ENCODE measurements around the gene SCMH1. TPM values are rescaled to one million over a fixed set of nuclear protein-coding genes. Genes with fewer than 3 reads are reported as not detected.

The SCMH1 gene
- total RNA-seq, 1 experiment from 2014 or later = 42.7 TPM

- POLR2A ChIA-PET = interaction anchor here (0.7 kb wide), 1 partner anchor 122 kb away, joined by 3 read pairs; no protein-coding TSS in a partner anchor
- H3K36me3 ChIP-seq (ENCODE audit: control insufficient read depth, insufficient read depth, low read length) = no peaks in the 10 kb centered on the region; the same call in 1 of the 2 replicates
- DNase-seq (ENCODE audit: low read depth, low spot score) = no peak
- CTCF ChIA-PET = no interaction called here
- TF ChIP-seq SIN3A (IDR thresholded peaks at IDR 0.05; ENCODE audit: borderline replicate concordance, insufficient read depth, low read depth, low read length) (no peak), CTCF (IDR thresholded peaks at IDR 0.05) (no peak), REST (IDR thresholded peaks at IDR 0.05; ENCODE audit: insufficient read depth in 1 of 2, low read depth in 2 of 2, low read length in 1 of 2) (no peak), TCF7L2 (IDR thresholded peaks at IDR 0.05; ENCODE audit: low read depth, low read length) (no peak), POLR2AphosphoS5 (IDR thresholded peaks at IDR 0.05; ENCODE audit: low read depth, low read length) (no peak)
- H3K9me3 ChIP-seq (ENCODE audit: control insufficient read depth, insufficient read depth, low read depth, low read length) = no peaks in the 10 kb centered on the region
- peaks cover 5% of the 10 kb centered on the region; the same call in 1 of the 2 replicates for H3K4me1 ChIP-seq (ENCODE audit: control insufficient read depth, insufficient read depth, low read length)
- intact Hi-C loops (cut with micrococcal nuclease; ENCODE audit: unreplicated experiment) (no loop called here), in situ Hi-C loops (cut with HindIII; ENCODE audit: low pct_unique_long_range_greater_than_20kb, low sequenced_read_pairs) (no loop called here)
- ATAC-seq = peak; percentile 70; the same call in 1 of the 2 replicates
- no peaks in the 10 kb centered on the region for H3K27me3 ChIP-seq (ENCODE audit: control insufficient read depth, insufficient read depth, low read length)
- no peak overlapping the region for H3K27ac ChIP-seq (ENCODE audit: low read length)
- no peak overlapping the region for H3K4me3 ChIP-seq (ENCODE audit: low read depth in 2 of 2, low read length in 2 of 2)
- no TSS peak for BruUV-seq (replicated peaks)
These were observed 140.0 kb downstream of the SCMH1 start for GRCh38 chr1:41101950-41102607.

GRCh38 chr1:41101076-41101475 is 141.0 kb downstream of the SCMH1 start:
- no TSS peak for BruUV-seq (replicated peaks)
- ATAC-seq = no peak
- H3K27me3 ChIP-seq (ENCODE audit: control insufficient read depth, insufficient read depth, low read length) = no peaks in the 10 kb centered on the region
- intact Hi-C loops (cut with micrococcal nuclease; ENCODE audit: unreplicated experiment) = no loop called here
- ChIA-PET POLR2A (interaction anchor here (0.7 kb wide), 1 partner anchor 124 kb away, joined by 4 read pairs; no protein-coding TSS in a partner anchor), CTCF (no interaction called here)
- H3K4me1 ChIP-seq (ENCODE audit: control insufficient read depth, insufficient read depth, low read length) = peaks cover 5% of the 10 kb centered on the region; the same call in 1 of the 2 replicates
- H3K9me3 ChIP-seq (ENCODE audit: control insufficient read depth, insufficient read depth, low read depth, low read length) = no peaks in the 10 kb centered on the region
- no peak overlapping the region for H3K4me3 ChIP-seq (ENCODE audit: low read depth in 2 of 2, low read length in 2 of 2)
- no peak for DNase-seq (ENCODE audit: low read depth, low spot score)
- no peak for TF ChIP-seq CTCF (IDR thresholded peaks at IDR 0.05)
- TF ChIP-seq POLR2AphosphoS5 (IDR thresholded peaks at IDR 0.05; ENCODE audit: low read depth, low read length) = no peak
- TF ChIP-seq SIN3A (IDR thresholded peaks at IDR 0.05; ENCODE audit: borderline replicate concordance, insufficient read depth, low read depth, low read length) = no peak
- TF ChIP-seq TCF7L2 (IDR thresholded peaks at IDR 0.05; ENCODE audit: low read depth, low read length) = no peak
- no peak for TF ChIP-seq REST (IDR thresholded peaks at IDR 0.05; ENCODE audit: insufficient read depth in 1 of 2, low read depth in 2 of 2, low read length in 1 of 2)
- in situ Hi-C loops (cut with HindIII; ENCODE audit: low pct_unique_long_range_greater_than_20kb, low sequenced_read_pairs) = no loop called here
- no peaks in the 10 kb centered on the region; the same call in 1 of the 2 replicates for H3K36me3 ChIP-seq (ENCODE audit: control insufficient read depth, insufficient read depth, low read length)
- no peak overlapping the region for H3K27ac ChIP-seq (ENCODE audit: low read length)

All from Panc1 (cell line).